ENCODE results near the gene MAPK1. TPM values are rescaled to one million over a fixed set of nuclear protein-coding genes. Genes with fewer than 3 reads are reported as not detected.

MAPK1 gene
- total RNA-seq, 1 experiment from 2014 or later = 139 TPM

DNA sequence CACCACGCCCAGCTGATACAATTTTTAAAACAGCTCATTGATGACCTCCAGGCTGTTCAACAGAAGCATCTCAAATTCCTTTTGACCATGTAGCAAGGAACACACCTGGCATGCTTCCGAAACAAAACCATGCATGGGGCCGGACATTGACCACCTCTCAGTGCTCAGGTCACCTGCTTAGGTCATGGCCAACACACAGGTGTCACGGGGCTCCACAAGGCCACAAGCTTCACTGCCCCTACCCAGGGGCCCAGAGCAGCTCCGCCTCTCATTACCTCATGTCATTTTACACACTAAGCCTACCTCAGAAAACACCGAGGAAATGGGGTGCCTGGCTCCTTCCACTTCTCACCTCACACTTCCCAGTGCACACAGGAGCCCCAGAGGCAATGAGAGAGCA lies 158.5 kb downstream of the MAPK1 start:
- TF ChIP-seq, protein P1, sequence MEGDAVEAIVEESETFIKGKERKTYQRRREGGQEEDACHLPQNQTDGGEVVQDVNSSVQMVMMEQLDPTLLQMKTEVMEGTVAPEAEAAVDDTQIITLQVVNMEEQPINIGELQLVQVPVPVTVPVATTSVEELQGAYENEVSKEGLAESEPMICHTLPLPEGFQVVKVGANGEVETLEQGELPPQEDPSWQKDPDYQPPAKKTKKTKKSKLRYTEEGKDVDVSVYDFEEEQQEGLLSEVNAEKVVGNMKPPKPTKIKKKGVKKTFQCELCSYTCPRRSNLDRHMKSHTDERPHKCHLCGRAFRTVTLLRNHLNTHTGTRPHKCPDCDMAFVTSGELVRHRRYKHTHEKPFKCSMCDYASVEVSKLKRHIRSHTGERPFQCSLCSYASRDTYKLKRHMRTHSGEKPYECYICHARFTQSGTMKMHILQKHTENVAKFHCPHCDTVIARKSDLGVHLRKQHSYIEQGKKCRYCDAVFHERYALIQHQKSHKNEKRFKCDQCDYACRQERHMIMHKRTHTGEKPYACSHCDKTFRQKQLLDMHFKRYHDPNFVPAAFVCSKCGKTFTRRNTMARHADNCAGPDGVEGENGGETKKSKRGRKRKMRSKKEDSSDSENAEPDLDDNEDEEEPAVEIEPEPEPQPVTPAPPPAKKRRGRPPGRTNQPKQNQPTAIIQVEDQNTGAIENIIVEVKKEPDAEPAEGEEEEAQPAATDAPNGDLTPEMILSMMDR (conservative IDR thresholded peaks at IDR 0.05; ENCODE audit: low read depth, low read length) = no peak
- TF ChIP-seq EZH2 (IDR thresholded peaks at IDR 0.05; ENCODE audit: borderline replicate concordance, low read depth, low read length, poor library complexity, severe bottlenecking) = no peak
- CTCF ChIA-PET = no interaction called here
- Histone ChIP-seq H3K27ac (ENCODE audit: low read depth, low read length, poor library complexity, severe bottlenecking) (no peak overlapping the region), H3K9me3 (ENCODE audit: low read depth, low read length, poor library complexity, severe bottlenecking) (no peaks in the 10 kb centered on the region), H3K27me3 (replicated peaks; ENCODE audit: insufficient read depth, low read depth, low read length, poor library complexity) (no peaks in the 10 kb centered on the region), H3K4me1 (ENCODE audit: insufficient read depth, low read length, poor library complexity, severe bottlenecking) (peaks cover 4% of the 10 kb centered on the region), H3K36me3 (ENCODE audit: insufficient read depth, low read length, poor library complexity, severe bottlenecking) (no peaks in the 10 kb centered on the region), H3K4me3 (ENCODE audit: low read depth, low read length, poor library complexity, severe bottlenecking) (no peak overlapping the region)
- DNase-seq (ENCODE audit: low spot score) = no peak
- BruUV-seq (replicated peaks) = no TSS peak
- intact Hi-C loops (cut with micrococcal nuclease; ENCODE audit: unreplicated experiment) = no loop called here
- POLR2A ChIA-PET (ENCODE audit: low non-redundant PET) = no interaction called here

DNA sequence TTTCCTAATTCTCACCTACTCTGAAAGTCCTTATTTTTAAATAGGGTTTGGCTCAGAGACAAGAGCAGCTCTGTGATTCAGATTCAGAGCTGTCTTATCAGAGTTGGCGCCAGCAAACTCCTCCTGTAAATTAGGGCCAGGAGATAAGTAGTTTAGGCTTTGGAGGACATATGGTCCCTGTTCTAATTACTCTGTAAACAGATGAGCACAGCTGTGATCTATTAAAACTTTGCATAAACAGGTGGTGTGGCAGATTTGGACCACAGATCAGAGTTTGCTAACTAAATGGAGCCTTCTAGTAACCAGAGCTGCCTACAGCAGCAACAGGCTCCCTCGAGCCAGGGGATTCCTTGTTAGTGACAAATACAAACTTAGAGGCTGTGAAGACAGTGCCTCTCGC lies 159.8 kb downstream of the MAPK1 start:
- H3K27ac ChIP-seq (ENCODE audit: low read depth, low read length, poor library complexity, severe bottlenecking) = no peak overlapping the region
- H3K4me3 ChIP-seq (ENCODE audit: low read depth, low read length, poor library complexity, severe bottlenecking) = no peak overlapping the region
- TF ChIP-seq EZH2 (IDR thresholded peaks at IDR 0.05; ENCODE audit: borderline replicate concordance, low read depth, low read length, poor library complexity, severe bottlenecking) = no peak
- TF ChIP-seq, protein P1 (conservative IDR thresholded peaks at IDR 0.05; ENCODE audit: low read depth, low read length) = no peak
- no peaks in the 10 kb centered on the region for H3K4me1 ChIP-seq (ENCODE audit: insufficient read depth, low read length, poor library complexity, severe bottlenecking)
- no peak for DNase-seq (ENCODE audit: low spot score)
- intact Hi-C loops (cut with micrococcal nuclease; ENCODE audit: unreplicated experiment) = no loop called here
- BruUV-seq (replicated peaks) = no TSS peak
- H3K36me3 ChIP-seq (ENCODE audit: insufficient read depth, low read length, poor library complexity, severe bottlenecking) = no peaks in the 10 kb centered on the region
- no peaks in the 10 kb centered on the region for H3K9me3 ChIP-seq (ENCODE audit: low read depth, low read length, poor library complexity, severe bottlenecking)
- H3K27me3 ChIP-seq (replicated peaks; ENCODE audit: insufficient read depth, low read depth, low read length, poor library complexity) = no peaks in the 10 kb centered on the region
- ChIA-PET POLR2A (ENCODE audit: low non-redundant PET) (no interaction called here), CTCF (interaction anchor here (0.7 kb wide), 1 partner anchor 240 kb away, joined by 4 read pairs; no protein-coding TSS in a partner anchor)

Other genes with a start within 250 kb of the MAPK1 start
- gene YDJC, start 237.6 kb downstream of the MAPK1 start, total RNA-seq (2021) = 33.8 and 37.0 TPM in 2 replicates
- 1.3 and 2.3 TPM in 2 replicates for gene CCDC116, start 234.9 kb downstream of the MAPK1 start, total RNA-seq (2021)
- 50.1 and 55.3 TPM in 2 replicates for gene SDF2L1, start 225.3 kb downstream of the MAPK1 start, total RNA-seq (2021)
- 46.8 and 49.3 TPM in 2 replicates for gene PPIL2, start 201.6 kb downstream of the MAPK1 start, total RNA-seq (2021)
- gene YPEL1, start 131.9 kb downstream of the MAPK1 start, total RNA-seq (2021) = 3.6 and 7.5 TPM in 2 replicates
- 85.9 and 101 TPM in 2 replicates for gene PPM1F, start 85.2 kb upstream of the MAPK1 start, total RNA-seq (2021)
- gene TOP3B, start 115.1 kb upstream of the MAPK1 start, total RNA-seq (2021) = 60.2 and 60.4 TPM in 2 replicates